Stimulated activated CD4-positive, alpha-beta T cell treated with anti-CD3 and anti-CD28 coated beads, Interleukin-12 subunit alpha, Interleukin-12 subunit beta, amount 100 ng/mL, for 48 hours (primary cell): ENCODE results near the gene RNASET2.

ENCODE experiments used
- DNase-seq, 3 donors: peaks; one replicate each; pipeline ENCODE4 v3.0.0-alpha.2; 2020; ENCODE audit warnings: low read depth in 2 of 3, low spot score in 1 of 3

Gene RNASET2

DNA sequence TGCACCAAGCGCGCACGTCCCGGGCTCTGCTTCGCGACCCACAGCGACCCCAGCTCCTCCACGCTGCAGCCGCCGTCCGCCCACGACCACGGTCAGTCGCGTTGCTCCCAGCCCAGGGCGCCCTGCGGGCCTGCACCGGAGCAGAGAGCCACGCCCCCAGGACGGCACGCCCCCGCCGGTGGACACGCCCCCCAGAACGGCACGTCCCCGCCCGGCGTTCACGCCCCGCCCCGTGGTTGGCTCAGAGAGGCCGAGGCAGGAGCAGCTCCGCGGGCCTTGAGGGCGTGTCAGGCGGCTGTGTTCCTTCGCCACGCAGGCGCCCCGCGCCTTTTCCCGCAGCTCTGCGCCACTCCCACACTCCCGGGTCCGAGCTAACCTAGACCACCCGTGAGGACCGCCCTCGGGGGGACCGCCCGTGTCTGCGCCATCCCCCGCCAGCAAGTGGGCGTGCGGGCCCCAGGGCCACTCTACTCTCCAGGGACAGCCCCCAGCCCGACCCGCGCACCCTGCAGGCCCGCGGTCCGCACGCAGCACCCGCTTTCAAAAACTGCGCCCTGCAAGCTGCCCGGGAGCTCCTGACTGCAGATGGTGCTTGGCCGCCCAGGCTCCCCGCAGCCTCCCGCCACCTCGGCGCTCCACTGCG lies at the start of gene RNASET2:
Gene RNASET2, minus strand, starts transcription at position 107 of the 643 bp plus-strand sequence. CDS start 368 bp downstream, outside the sequence.
- peak; percentile 98 to 100 (median 99) for DNase-seq

- no peak for DNase-seq
Measured at GRCh38 chr6:167005350-167006159, 49.2 kb upstream of the RNASET2 start.

GRCh38 chr6:167000759-167001158 lies 44.4 kb upstream of the RNASET2 start:
- no peak for DNase-seq

- no peak for DNase-seq
Measured at GRCh38 chr6:166999884-167000253, 43.5 kb upstream of the RNASET2 start.

DNA sequence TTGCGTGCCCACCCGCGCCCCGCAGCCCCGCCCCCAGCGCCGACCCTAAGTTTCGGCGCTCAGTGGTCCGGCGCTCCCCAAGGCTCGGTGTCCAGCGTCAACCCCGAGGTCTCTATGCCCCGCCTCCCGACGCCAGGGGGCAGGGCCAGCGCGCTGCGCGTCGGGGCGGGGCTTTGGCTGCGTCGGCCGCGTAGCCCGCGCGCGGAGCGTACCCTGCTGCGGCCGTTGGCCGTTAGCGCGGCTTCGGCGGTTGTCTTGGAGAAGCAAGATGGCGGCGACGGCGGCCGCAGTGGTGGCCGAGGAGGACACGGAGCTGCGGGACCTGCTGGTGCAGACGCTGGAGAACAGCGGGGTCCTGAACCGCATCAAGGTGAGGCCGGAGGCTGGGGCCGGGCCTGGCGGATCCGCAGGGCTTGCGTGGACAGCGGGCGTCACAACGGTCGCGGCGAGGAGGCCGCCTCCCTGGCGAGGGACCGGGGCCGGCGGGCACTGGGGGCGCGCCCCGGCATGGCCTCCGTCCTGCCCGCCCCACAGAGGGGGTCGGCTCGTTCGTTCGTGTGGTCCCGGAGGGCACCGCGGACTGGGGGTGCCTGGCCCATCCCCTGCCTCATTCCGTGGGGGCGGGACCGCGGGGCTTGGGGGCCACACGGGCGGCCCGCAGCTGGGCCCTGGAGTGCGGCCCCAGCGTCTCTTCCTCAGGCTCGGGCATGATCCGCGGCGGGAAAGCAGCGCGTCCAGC lies 43.0 kb upstream of the RNASET2 start, which contains the start of gene CEP43:
Gene CEP43, plus strand, starts transcription at position 253 of the 739 bp plus-strand sequence. Its CDS starts 16 bp downstream, at position 269.
- peak; percentile 69 to 84 (median 75) for DNase-seq

DNA sequence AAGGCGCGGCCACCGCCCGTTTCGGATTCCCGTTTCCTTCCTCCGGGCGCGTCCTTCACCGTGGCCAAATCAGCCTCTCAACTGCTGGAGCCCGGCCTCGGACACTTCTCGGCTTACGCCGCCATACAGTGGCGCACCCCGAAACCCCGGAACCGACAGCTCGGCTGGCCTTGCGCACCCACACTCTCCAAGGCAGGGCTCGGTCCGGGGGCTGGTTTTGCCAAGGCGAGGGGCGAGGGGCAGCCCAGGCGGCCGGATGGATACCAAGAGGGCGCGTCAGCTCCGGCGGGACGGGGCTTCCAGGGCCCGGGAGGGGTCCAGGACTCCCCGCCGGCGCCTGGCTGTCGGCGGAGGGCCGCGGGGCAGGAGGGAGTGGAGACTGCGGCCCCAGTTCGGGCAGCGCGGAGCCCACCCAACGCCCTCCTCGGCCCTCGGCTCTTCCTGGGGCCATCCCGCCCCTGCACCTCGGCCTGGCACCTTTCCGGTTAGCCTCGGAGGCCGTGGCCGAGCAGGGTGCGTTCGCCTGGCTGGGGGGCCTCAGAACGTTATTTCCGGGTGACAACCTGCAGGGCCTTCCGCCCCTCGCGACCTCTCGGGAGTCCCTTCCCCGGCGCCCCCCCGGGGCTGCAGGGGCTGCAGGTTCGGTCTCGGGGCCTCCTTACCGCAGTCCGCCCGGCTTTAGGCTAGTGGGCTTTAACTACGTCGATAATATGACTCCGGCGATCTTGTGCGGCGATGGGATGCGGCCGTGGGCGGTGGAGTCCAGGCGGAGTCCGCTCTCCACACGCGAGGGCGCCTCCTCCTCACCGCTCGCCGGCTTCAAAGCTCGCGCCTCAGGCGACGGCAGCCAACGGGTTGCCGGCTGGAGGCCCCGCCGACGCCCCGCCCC lies 42.1 kb upstream of the RNASET2 start:
- peak in 2 of 3 donors; percentile 1 to 13 for DNase-seq

DNA sequence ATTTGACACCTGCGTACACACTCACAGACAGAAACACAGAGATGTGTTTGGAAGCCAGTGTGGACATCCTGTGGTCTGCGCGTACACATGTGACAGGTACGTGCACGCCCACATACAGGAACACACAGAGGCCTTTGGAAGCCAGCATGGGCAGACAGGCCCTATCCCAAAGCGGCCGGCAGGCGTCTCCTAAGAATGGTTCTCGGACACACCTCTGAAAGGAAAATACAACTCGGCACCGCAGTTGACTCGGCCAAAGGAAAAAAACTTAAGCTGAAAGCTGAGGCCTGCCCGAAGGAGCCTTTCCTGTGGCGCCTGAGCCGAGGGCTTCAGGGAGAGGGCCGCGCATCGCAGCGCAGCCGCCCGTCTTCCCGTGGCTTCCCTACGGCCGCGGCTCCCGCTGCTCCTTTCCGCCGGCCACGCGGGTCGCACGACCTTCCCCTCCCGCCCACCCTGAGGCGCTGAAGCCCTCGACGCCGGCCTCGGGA lies 41.5 kb upstream of the RNASET2 start:
- peak; percentile 49 to 56 (median 52) for DNase-seq

- DNase-seq = no peak
Measured at GRCh38 chr6:166997348-166997747, 41.0 kb upstream of the RNASET2 start.

GRCh38 chr6:166996406-166996805 lies 40.1 kb upstream of the RNASET2 start:
- no peak for DNase-seq

- DNase-seq = peak in 2 of 3 donors; percentile 7 to 55
Measured at GRCh38 chr6:166989427-166990032, 33.2 kb upstream of the RNASET2 start.

- no peak for DNase-seq
Measured at GRCh38 chr6:166988674-166989201, 32.4 kb upstream of the RNASET2 start.

DNA sequence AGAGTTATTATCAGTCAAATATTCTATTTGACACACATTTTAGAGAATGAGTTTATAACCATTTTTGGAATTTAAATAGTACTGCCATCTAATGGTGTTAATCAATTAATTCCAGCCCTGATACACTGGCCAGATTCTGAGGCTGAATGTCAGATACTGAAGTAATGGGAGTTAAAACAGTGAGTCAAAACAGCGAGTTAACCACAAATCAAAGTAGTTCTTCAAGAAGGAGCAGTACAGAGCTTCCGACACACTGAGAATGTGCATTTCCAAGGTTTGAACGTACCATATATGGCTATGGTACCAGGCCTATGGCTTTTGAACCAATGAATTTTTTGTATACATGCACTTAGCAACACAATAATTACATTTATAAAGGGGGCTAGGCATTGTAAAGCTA lies 31.6 kb upstream of the RNASET2 start:
- no peak for DNase-seq

GRCh38 chr6:166987448-166987847 lies 31.1 kb upstream of the RNASET2 start:
- DNase-seq = no peak

DNA sequence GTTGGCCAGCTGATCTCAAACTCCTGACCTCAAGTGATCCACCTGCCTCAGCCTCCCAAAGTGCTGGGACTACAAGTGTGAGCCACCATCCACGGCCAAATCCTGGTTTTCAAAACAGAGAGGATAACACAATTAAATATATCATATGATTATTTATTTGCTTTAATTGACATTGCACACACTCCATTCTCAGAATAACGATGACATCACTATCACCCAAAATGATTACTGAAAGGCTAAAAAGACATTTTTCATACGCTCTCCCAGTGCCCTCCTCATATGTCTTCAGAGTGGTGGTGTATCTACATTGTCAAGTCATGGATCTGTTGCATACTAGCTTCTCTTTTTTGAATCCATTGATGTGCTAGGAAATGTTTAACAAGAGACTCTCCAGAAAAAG lies 24.4 kb upstream of the RNASET2 start:
- DNase-seq = no peak

DNA sequence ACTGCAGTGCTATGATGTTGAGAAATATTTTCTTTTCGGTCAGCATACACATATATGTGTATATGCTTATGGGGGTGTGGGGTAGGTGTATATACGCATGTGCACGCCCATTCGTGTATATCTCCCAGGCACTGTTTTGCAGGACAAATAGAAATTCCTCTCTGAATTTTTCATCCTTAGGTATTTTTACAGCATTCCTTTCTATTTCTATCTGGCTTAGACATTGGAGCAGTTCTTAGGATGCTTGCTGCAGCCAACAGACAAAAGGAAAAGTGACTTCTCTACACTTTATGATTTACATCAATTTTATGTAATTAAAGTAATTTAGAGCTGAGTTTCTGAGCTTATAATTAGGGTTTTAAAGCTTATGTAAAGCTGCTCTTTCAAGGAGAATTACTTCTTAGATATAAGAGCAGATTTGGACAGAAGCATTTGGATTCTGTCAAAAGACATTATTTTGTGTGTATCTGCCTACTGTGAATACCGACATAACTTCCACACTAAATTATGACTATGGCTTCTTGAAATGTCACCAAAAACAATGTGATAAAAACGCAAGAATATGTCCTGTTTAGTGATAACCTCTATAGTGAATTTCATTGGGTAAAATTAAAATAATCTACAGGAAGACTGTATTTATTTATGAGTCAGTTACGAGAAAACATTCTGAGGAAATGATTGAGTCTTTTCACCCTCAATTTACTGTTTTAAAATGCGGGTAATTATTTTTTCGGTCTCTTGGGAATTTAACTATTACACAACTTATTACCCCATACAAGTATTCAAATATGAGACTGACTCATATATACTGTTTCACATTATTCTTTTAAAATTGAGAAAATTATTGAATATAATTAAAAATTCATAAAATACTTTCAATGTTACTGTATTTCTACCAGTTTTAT lies 21.5 kb upstream of the RNASET2 start:
- DNase-seq = no peak

DNA sequence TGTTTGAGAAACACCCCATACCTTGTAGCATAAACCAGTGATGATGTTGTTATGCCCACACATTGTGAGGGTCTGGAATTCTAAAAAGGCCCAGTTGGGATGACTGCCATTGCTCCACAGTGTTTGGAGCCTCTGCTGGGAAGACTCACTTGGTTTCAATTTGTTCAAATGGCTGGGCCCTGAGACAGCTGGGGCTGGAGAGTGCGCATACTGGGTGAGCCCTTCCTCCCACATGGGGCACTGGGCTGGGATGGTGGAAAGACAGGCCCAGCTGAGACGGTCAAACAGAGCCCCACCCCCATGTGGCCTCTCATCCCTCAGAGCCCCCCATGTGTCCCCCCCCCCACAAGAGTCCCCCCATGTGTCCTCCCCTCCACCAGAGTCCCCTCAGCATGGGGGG lies 20.3 kb upstream of the RNASET2 start:
- no peak for DNase-seq

DNA sequence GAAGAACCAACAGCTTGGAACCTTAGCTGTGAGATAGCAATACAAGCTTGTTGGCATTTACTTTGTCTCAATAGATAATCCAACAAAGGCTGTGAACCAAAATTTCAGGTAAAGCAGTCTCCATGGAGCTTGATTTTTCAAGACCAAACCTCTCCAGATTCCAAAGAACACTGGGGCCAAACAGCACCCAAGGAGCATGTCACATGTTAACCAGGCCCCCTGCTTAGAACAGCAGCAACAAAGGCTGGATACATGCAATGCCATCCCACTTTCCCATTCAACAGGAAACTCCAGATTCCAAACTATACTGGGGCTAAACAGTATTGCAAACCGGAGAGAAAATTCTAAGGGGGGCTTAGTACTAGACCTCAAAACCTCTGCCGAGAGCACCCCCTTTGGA lies 15.8 kb upstream of the RNASET2 start:
- no peak for DNase-seq

- DNase-seq = no peak
Measured at GRCh38 chr6:166971271-166971670, 14.9 kb upstream of the RNASET2 start.

GRCh38 chr6:166970776-166971175 lies 14.4 kb upstream of the RNASET2 start:
- DNase-seq = no peak
